Activated T-cell treated with anti-CD3 and anti-CD28 coated beads, Interleukin-2, amount 50 U/mL, for 48 hours (primary cell): ENCODE measurements around the gene SRI.
"Not testable (repeated sequence)": the region's sequence is repeated elsewhere in the genome, so short reads cannot be mapped to it uniquely, and the experiment has no call there.

ENCODE experiments used
- DNase-seq, 2 experiments: peaks; one replicate each; pipeline ENCODE4 v3.0.0-alpha.2; 2020

SRI gene

GRCh38 chr7:88172842-88173241, 47.0 kb downstream of the SRI start:
- DNase-seq = no peak

- no peak for DNase-seq
Observed at GRCh38 chr7:88169717-88170320, 50.0 kb downstream of the SRI start.

- no peak for DNase-seq
Observed at GRCh38 chr7:88167721-88168120, 52.1 kb downstream of the SRI start.

GRCh38 chr7:88167223-88167622, 52.6 kb downstream of the SRI start:
- DNase-seq = no peak

- no peak for DNase-seq
Observed at GRCh38 chr7:88165697-88166096, 54.1 kb downstream of the SRI start.

- DNase-seq = not testable (repeated sequence)
Observed at GRCh38 chr7:88159741-88160140, 60.1 kb downstream of the SRI start.

GRCh38 chr7:88156356-88156755, 63.5 kb downstream of the SRI start:
- DNase-seq = no peak

GRCh38 chr7:88155756-88156155, 64.1 kb downstream of the SRI start:
- DNase-seq = no peak
